CD4-positive, alpha-beta T cell treated with Interleukin-4 for 4 hours (primary cell): ENCODE results near the gene ARFGEF3.

Source experiments
- DNase-seq: peaks from one replicate; pipeline ENCODE4 v3.0.0-alpha.2; 2020

The ARFGEF3 gene

GRCh38 chr6:138162111-138162954 lies 594 bp downstream of the ARFGEF3 start:
- DNase-seq, result no peak

- no peak for DNase-seq
Observed at GRCh38 chr6:138162955-138163575, 1.3 kb downstream of the ARFGEF3 start.

GRCh38 chr6:138175596-138175995 lies 13.9 kb downstream of the ARFGEF3 start:
- DNase-seq, result no peak

GRCh38 chr6:138176652-138177232 lies 15.0 kb downstream of the ARFGEF3 start:
- no peak for DNase-seq

GRCh38 chr6:138182939-138183789 lies 21.4 kb downstream of the ARFGEF3 start:
- no peak for DNase-seq

- no peak for DNase-seq
Observed at GRCh38 chr6:138183790-138184134, 22.0 kb downstream of the ARFGEF3 start.

- no peak for DNase-seq
Observed at GRCh38 chr6:138184230-138184629, 22.5 kb downstream of the ARFGEF3 start.

GRCh38 chr6:138187156-138187555 lies 25.4 kb downstream of the ARFGEF3 start:
- DNase-seq, result no peak

- no peak for DNase-seq
Observed at GRCh38 chr6:138188278-138188941, 26.7 kb downstream of the ARFGEF3 start.

- no peak for DNase-seq
Observed at GRCh38 chr6:138194287-138194686, 32.5 kb downstream of the ARFGEF3 start.

GRCh38 chr6:138196122-138196738 lies 34.5 kb downstream of the ARFGEF3 start:
- DNase-seq, result no peak

- DNase-seq, result no peak
Observed at GRCh38 chr6:138197570-138197969, 35.8 kb downstream of the ARFGEF3 start.

- DNase-seq, result no peak
Observed at GRCh38 chr6:138198430-138199091, 36.8 kb downstream of the ARFGEF3 start.

- DNase-seq, result no peak
Observed at GRCh38 chr6:138201836-138202235, 40.1 kb downstream of the ARFGEF3 start.

- no peak for DNase-seq
Observed at GRCh38 chr6:138203315-138203714, 41.6 kb downstream of the ARFGEF3 start.

GRCh38 chr6:138204303-138204702 lies 42.6 kb downstream of the ARFGEF3 start:
- DNase-seq, result no peak

GRCh38 chr6:138204792-138205384 lies 43.1 kb downstream of the ARFGEF3 start:
- DNase-seq, result no peak

- DNase-seq, result no peak
Observed at GRCh38 chr6:138205437-138206094, 43.8 kb downstream of the ARFGEF3 start.

- no peak for DNase-seq
Observed at GRCh38 chr6:138206862-138207261, 45.1 kb downstream of the ARFGEF3 start.

GRCh38 chr6:138211048-138211581 lies 49.4 kb downstream of the ARFGEF3 start:
- no peak for DNase-seq
